ENCODE results near the gene S100A5.
"Not testable (repeated sequence)": the region's sequence is repeated elsewhere in the genome, so short reads cannot be mapped to it uniquely, and the experiment has no call there.

S100A5 gene

GRCh38 chr1:153532181-153532580, 8.6 kb downstream of the S100A5 start:
- DNase-seq, result peak; percentile 94

- no peak for DNase-seq
Observed at GRCh38 chr1:153531638-153532037, 9.1 kb downstream of the S100A5 start.

GRCh38 chr1:153527683-153528040, 13.1 kb downstream of the S100A5 start:
- no peak for DNase-seq

- no peak for DNase-seq
Observed at GRCh38 chr1:153527023-153527682, 13.6 kb downstream of the S100A5 start.

- DNase-seq, result peak; percentile 95
Observed at GRCh38 chr1:153526132-153526543, 14.6 kb downstream of the S100A5 start.

- DNase-seq, result peak; percentile 54
Observed at GRCh38 chr1:153525088-153525728, 15.5 kb downstream of the S100A5 start.

- DNase-seq, result peak; percentile 22
Observed at GRCh38 chr1:153522353-153523048, 18.2 kb downstream of the S100A5 start.

GRCh38 chr1:153521808-153522207, 18.9 kb downstream of the S100A5 start:
- DNase-seq, result not testable (repeated sequence)

GRCh38 chr1:153520818-153521476, 19.8 kb downstream of the S100A5 start:
- DNase-seq, result no peak

- DNase-seq, result not testable (repeated sequence)
Observed at GRCh38 chr1:153520137-153520691, 20.5 kb downstream of the S100A5 start.

- DNase-seq, result no peak
Observed at GRCh38 chr1:153519242-153519641, 21.5 kb downstream of the S100A5 start.

GRCh38 chr1:153515504-153516394, 25.0 kb downstream of the S100A5 start:
- peak; percentile 89 for DNase-seq

GRCh38 chr1:153513666-153514065, 27.1 kb downstream of the S100A5 start:
- DNase-seq, result no peak

GRCh38 chr1:153513023-153513422, 27.7 kb downstream of the S100A5 start:
- no peak for DNase-seq

- peak; percentile 92 for DNase-seq
Observed at GRCh38 chr1:153510984-153511410, 29.7 kb downstream of the S100A5 start.

GRCh38 chr1:153509729-153510354, 30.9 kb downstream of the S100A5 start:
- DNase-seq, result peak; percentile 86

GRCh38 chr1:153509036-153509435, 31.7 kb downstream of the S100A5 start:
- no peak for DNase-seq

- DNase-seq, result no peak
Observed at GRCh38 chr1:153507926-153508583, 32.7 kb downstream of the S100A5 start.

- DNase-seq, result no peak
Observed at GRCh38 chr1:153506831-153507413, 33.8 kb downstream of the S100A5 start.

GRCh38 chr1:153506386-153506785, 34.3 kb downstream of the S100A5 start:
- DNase-seq, result no peak

GRCh38 chr1:153505576-153505975, 35.2 kb downstream of the S100A5 start:
- no peak for DNase-seq

Measured in hematopoietic multipotent progenitor cell treated with erythropoietin and hydrocortisone succinate and interleukin-3 and kit ligand, for 6 days (in vitro differentiated cells).